ENCODE data around the gene CACTIN.
A peak's percentile ranks its signal among the peaks of the same experiment; 100 is the strongest.
"Not testable (repeated sequence)": the region's sequence is repeated elsewhere in the genome, so short reads cannot be mapped to it uniquely, and the experiment has no call there.

The CACTIN gene

DNA sequence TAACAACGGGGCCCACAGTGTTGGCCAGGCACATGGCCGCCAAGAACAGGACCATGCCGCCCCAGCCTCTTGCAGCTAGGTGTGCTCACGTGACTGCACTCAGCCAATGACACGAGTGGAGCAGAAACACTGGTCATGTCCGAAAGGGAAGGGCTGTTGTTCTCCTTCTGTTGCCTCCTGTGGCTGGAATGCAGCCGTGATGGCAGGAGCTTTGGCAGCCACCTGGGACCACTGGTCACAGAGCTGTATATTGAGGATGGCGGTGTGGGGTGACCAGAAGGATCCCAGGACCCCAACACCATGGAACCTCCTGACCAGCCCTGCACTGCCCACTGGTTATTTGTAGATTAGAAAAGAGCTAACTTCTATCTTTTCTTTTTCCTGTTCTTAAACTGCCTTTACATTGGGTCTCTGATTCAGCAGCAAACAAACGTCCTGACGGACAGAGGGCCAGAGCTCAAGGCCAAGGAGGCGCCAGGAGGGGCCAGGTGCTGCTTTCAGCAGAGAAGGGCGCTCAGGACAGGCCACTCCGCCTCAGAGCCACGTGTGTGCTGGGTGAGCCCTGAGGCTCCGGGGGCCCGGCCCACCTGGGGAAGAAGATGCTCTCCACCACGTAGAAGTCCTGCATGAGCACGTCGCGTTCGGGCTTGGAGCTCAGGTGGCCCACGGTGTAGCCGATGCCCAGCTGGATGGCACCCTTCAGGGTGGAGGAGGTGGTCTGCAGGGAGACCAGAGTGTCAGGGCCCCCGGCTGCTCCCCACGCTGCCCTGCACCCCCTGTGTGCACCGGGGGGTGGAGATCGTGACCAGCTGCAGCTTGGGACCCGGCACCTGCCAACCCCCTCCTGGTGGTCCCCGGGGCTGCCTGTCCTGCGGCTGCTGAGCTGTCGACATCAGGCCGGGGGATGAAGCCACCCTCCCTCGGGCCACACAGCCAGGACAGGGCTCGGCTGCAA, 35.0 kb upstream of the CACTIN start:
- DNase-seq = no peak

GRCh38 chr19:3660493-3661219, 34.1 kb upstream of the CACTIN start:
- DNase-seq = peak; percentile 58

- DNase-seq = no peak
These were observed 33.1 kb upstream of the CACTIN start for GRCh38 chr19:3659746-3660112.

- no peak for DNase-seq
These were observed 32.5 kb upstream of the CACTIN start for GRCh38 chr19:3658870-3659745.

DNA sequence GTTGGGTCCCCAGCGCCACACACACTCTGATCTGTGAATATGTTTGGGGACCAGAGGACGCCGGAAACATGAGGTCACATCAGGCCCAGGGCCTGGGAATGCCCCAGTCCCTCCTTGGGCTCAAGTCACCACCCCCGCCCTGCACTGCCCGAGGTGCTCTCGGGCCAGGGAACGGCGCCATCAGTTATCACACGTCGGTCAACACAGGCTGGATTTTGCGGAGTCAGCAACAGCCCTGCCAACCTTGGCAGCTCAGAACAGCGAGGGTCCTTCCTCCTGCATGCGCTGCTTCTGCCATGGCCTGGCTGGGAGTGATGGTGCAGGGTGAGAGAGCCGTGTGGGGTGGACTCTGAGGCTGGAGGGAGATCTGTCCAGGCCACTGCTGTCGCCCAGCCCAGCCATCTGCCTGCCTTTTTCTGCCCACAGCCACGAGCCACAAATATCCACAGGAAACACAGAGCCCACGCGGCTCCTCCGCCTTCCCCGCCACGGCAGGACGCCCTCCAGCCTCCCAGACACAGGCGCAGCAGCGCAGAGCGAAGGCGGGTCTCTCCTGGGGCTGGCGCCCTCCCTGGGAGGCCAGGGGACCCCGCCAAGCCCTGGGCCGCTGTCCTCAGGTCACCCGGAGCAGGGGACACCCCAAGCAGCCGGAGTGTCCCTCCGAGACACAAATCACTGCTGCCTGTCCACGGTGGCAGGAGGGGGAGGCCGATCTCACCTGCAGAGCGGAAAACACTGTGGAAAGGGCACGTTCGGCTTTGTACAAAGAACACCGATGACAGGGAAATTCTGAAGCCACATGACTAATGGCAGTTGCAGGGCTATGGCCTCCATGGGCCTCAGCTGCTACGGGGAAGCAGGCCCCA, 31.6 kb upstream of the CACTIN start:
- DNase-seq = no peak

DNA sequence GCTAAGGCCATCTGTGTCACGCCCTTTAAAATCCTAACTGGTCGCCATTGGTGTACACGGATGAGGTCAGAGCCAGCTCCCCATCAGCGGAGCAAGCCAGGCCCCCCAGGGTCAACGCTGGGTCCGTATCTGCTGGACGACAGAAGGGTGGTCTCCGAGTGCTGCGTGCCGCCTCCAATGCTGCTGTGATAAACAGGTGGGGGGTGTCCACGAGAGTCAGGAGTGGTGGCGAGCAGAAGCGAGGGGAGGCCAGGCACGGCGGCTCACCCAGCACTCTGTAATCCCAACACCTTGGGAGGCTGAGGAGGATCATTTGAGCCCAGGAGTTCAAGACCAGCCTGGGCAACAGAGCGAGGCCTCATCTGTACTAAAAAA, 30.8 kb upstream of the CACTIN start:
- DNase-seq = no peak

- DNase-seq = no peak
These were observed 30.3 kb upstream of the CACTIN start for GRCh38 chr19:3656747-3657394.

DNA sequence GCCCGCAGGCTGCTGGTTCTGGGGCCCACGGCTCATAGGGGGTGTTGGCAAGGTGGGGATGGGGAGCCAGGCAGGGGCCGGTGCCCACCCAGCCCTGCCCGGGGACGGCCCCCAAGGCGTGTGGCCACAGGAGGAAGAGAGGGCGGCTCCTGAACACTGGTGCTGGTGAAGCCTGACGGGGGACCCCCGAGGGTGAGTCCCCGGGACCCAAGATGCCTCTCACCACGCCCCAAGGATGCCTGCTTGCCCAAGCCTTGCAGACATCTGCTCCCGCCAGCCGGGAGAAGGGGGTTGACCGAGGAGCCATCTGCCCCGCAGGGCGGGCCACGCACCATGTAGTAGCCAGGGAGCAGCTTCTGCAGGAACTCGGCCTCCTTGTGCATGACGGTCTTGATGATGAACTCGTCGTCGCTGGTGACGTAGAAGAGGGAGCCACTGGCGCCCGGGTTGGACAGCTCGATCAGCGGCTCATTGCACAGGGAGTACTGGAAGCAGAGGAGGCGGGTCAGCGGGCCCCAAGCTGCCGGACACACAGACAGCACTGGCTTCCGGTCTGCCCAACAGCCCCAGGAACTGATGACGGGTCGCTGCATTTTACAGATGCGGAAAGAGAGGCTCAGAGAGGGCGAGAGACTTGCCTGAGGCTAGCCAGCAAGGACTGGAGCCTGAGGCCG, 29.6 kb upstream of the CACTIN start:
- DNase-seq = no peak

GRCh38 chr19:3655402-3656072, 28.9 kb upstream of the CACTIN start:
- no peak for DNase-seq

GRCh38 chr19:3653865-3654513, 27.4 kb upstream of the CACTIN start:
- no peak for DNase-seq

DNA sequence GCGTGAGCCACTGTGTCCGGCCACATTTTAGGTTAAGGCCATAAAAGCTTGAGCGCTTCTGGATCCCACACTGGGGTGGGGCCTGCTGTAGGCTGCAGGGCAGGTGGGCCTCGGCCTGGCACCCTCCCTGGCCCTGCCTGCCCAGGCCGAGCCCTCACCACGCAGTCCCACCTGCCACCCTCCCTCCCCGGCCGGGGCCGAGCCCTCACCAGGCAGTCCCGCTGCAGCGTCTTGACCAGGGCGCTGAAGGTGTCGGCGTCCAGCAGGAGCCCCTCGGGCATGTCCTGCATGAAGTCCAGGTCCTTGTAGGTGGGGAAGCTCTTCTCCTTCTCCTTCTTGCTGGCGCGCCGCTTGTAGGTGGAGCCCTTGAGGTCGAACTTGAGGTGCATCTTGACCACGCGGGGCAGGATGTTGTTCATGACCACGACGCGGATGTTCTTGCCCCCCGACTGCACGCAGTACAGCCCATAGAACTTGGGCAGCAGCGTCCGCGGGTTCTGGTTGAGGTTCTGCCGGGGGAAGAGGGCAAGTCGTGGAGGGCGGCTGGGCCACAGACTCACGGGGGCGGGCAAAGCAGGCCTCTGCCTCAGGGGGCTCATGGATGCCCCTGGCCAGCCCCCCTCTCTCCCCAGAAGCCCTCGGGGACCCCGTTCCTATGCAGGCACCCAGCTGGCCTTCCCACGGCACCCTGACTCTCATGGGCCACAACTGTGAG, 26.6 kb upstream of the CACTIN start:
- DNase-seq = no peak

DNA sequence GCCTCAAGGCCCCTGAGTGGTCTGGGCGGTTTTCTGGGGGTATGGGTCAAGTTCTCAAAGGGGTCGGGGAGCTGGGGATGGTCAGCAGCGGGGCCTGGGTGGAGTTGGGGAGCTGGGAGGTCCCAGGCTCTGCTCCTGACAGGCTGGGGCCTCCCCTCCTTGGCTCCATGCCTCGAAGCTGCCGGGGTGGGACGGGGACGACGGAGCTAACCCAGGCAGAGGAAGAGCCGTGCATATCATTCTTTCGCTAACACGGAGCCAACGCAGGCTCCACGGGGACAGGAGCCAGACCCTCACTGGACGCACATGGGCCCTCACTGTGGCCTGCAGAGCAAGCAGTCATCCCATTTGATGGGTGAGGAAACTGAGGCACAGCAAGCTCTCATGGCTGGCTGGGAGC, 25.8 kb upstream of the CACTIN start:
- DNase-seq = no peak

- DNase-seq = no peak
These were observed 25.1 kb upstream of the CACTIN start for GRCh38 chr19:3651684-3652083.

GRCh38 chr19:3649888-3650287, 23.3 kb upstream of the CACTIN start:
- DNase-seq = peak; percentile 33

DNA sequence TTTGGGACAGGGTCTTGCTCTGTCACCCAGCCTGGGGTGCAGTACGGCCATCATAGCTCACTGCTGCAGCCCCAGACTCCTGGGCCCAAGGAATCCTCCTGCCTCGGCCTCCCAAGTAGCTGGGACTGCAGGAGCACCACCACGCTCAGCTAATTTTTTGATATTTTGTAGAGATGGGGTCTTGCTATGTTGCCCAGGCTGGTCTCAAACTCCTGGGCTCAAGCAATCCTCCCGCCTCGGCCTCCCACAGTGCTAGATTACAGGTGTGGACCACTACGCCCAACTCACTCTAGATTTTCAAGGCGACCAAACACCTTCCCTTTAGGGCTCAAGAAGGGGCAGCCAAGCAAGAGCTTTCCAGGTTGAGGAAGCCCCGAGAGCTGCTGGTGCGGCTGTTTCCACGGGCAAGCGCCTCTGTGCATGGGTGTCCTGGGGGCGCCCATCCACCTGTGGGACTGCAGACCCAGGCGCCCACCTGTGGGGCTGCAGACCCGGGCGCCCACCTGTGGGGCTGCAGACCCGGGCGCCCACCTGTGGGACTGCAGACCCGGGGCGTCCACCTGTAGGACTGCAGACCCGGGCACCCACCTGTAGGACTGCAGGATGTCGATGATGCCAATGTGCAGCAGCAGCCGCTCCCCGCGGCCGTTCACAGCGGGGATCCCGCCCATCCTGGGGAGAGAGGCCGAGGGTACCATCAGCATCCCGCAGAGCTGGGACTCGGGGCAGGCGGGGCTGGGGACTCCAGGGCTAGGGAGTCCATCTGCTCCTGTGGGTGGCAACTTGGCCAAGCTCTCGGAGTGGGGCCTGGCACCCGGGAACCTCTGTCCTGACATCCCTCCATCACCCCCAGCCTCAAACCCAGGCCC, 21.7 kb upstream of the CACTIN start:
- DNase-seq = no peak

GRCh38 chr19:3647102-3647501, 20.5 kb upstream of the CACTIN start:
- not testable (repeated sequence) for DNase-seq

GRCh38 chr19:3646336-3647092, 19.9 kb upstream of the CACTIN start:
- no peak for DNase-seq

All from NCI-H2029 treated with DMSO at 0.1 percent for 48 hours (cell line).